ENCODE measurements around the gene MTCL1.

The MTCL1 gene

GRCh38 chr18:8726281-8726680 is 20.9 kb downstream of the MTCL1 start:
- no peak for TF ChIP-seq CTCF (IDR thresholded peaks at IDR 0.05; ENCODE audit: low read depth, low read length, missing control alignments)
- no peak overlapping the region for H3K4me3 ChIP-seq (ENCODE audit: low read depth, low read length)
- DNase-seq (ENCODE audit: low read depth), result no peak

- no peak for DNase-seq (ENCODE audit: low read depth)
- TF ChIP-seq CTCF (IDR thresholded peaks at IDR 0.05; ENCODE audit: low read depth, low read length, missing control alignments), result no peak
- no peak overlapping the region for H3K4me3 ChIP-seq (ENCODE audit: low read depth, low read length)
Measured at GRCh38 chr18:8726963-8727705, 21.8 kb downstream of the MTCL1 start.

- no peak for TF ChIP-seq CTCF (IDR thresholded peaks at IDR 0.05; ENCODE audit: low read depth, low read length, missing control alignments)
- no peak overlapping the region for H3K4me3 ChIP-seq (ENCODE audit: low read depth, low read length)
- DNase-seq (ENCODE audit: low read depth), result no peak
Measured at GRCh38 chr18:8730080-8730827, 24.9 kb downstream of the MTCL1 start.

- no peak overlapping the region for H3K4me3 ChIP-seq (ENCODE audit: low read depth, low read length)
- no peak for TF ChIP-seq CTCF (IDR thresholded peaks at IDR 0.05; ENCODE audit: low read depth, low read length, missing control alignments)
- DNase-seq (ENCODE audit: low read depth), result no peak
Measured at GRCh38 chr18:8732442-8733360, 27.3 kb downstream of the MTCL1 start.

GRCh38 chr18:8734496-8734895 is 29.1 kb downstream of the MTCL1 start:
- no peak for DNase-seq (ENCODE audit: low read depth)
- TF ChIP-seq CTCF (IDR thresholded peaks at IDR 0.05; ENCODE audit: low read depth, low read length, missing control alignments), result no peak
- no peak overlapping the region for H3K4me3 ChIP-seq (ENCODE audit: low read depth, low read length)

GRCh38 chr18:8735274-8735673 is 29.9 kb downstream of the MTCL1 start:
- no peak for DNase-seq (ENCODE audit: low read depth)
- H3K4me3 ChIP-seq (ENCODE audit: low read depth, low read length), result no peak overlapping the region
- no peak for TF ChIP-seq CTCF (IDR thresholded peaks at IDR 0.05; ENCODE audit: low read depth, low read length, missing control alignments)
